ENCODE results near the gene MLH3. TPM values are rescaled to one million over a fixed set of nuclear protein-coding genes. Genes with fewer than 3 reads are reported as not detected.

The MLH3 gene
- total and polyA plus RNA-seq, 10 of the 15 experiments (the other 5 are each of a cell fraction or from before 2014, with no cell fraction given), result 12.6 to 31.2 (median 19.6) TPM

DNA sequence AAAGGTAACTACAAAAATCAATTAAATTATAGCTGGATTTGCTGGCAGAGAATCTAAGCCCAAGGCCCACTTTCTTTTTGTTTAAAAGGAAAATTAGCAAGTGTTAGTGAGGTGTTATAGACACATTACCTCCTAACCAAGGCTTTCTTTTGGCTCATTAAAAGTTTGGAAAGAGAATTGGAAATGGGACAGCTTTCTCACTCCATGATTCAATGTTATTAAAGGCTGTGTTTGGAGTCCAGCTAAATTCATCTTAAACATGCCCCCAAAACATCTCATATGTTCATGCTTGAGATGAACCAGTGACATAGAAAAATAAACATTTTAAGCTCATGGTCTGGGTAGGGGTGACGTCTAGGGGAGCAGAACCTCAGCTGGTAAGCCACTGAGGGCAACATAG, 82.5 kb downstream of the MLH3 start:
- Histone ChIP-seq H4K20me1 (ENCODE audit: control insufficient read depth, insufficient read depth) (no peaks in the 10 kb centered on the region), H3K9ac (ENCODE audit: control insufficient read depth, insufficient read depth, low read length) (no peak overlapping the region), H3K79me2 (ENCODE audit: control insufficient read depth, insufficient read depth, low read length) (no peaks in the 10 kb centered on the region), H2AFZ (ENCODE audit: control insufficient read depth, low read depth, low read length) (no peak overlapping the region), H3K4me2 (ENCODE audit: control insufficient read depth, insufficient read depth) (no peak overlapping the region), H3K4me1 (ENCODE audit: control insufficient read depth, insufficient read depth, low read length) (no peaks in the 10 kb centered on the region), H3K9me3 (replicated peaks; ENCODE audit: control insufficient read depth, insufficient read depth, low read length) (no peaks in the 10 kb centered on the region), H3K27me3 (replicated peaks in 1 of 2; ENCODE audit: control insufficient read depth in 2 of 2, insufficient read depth in 2 of 2, low read length in 1 of 2) (no peaks in the 10 kb centered on the region), H3K36me3 (ENCODE audit: control insufficient read depth in 2 of 2, insufficient read depth in 2 of 2, low read length in 1 of 2) (no peaks in the 10 kb centered on the region), H3K4me3 (no peak overlapping the region), H3K27ac (ENCODE audit: control insufficient read depth, insufficient read depth) (no peak overlapping the region)
- ChIA-PET POLR2A (interaction anchor here (0.7 kb wide), 1 partner anchor 11 kb away, joined by 3 read pairs; no protein-coding TSS in a partner anchor), SMC1A (ENCODE audit: uncharacterized antibody, unreplicated experiment) (interaction anchor here (0.8 to 1.9 kb wide), 2 partner anchors 12 to 20 kb away, joined by 3 to 4 read pairs; no protein-coding TSS in a partner anchor), CTCF (interaction anchor here (0.7 to 1.3 kb wide), 6 partner anchors 11 to 460 kb away, joined by 3 to 7 read pairs (median 3); no protein-coding TSS in a partner anchor), RAD21 (ENCODE audit: unreplicated experiment) (no interaction called here)
- FAIRE-seq (no peak), ATAC-seq (no peak), DNase-seq (ENCODE audit: low read depth, low spot score) (no peak)
- 0% methylated on average over 1 of the region's 1 CpG for WGBS (ENCODE audit: insufficient coverage, insufficient replicate concordance, low lambda C conversion rate, missing lambda C conversion rate)
- in situ Hi-C loops (cut with MboI), result no loop called here
- BruUV-seq (replicated peaks), result no TSS peak
- intact Hi-C loops (cut with micrococcal nuclease; ENCODE audit: unreplicated experiment), result no loop called here
- TF ChIP-seq TCF12 (IDR thresholded peaks at IDR 0.05; ENCODE audit: low read depth, low read length) (no peak), MEF2A (IDR thresholded peaks at IDR 0.05; ENCODE audit: insufficient read depth, low read depth, low read length) (no peak), MTA3 (IDR thresholded peaks at IDR 0.05; ENCODE audit: borderline replicate concordance, low read length) (no peak), CHD2 (IDR thresholded peaks at IDR 0.05; ENCODE audit: borderline replicate concordance, low read depth, low read length) (no peak), SMARCA5 (IDR thresholded peaks at IDR 0.05) (no peak), ZZZ3 (IDR thresholded peaks at IDR 0.05; ENCODE audit: control insufficient read depth, insufficient read length, low read depth) (no peak), TCF7 (IDR thresholded peaks at IDR 0.05; ENCODE audit: borderline replicate concordance) (no peak), STAT1 (conservative IDR thresholded peaks at IDR 0.05) (no peak), NR2C1 (IDR thresholded peaks at IDR 0.05) (no peak), MXI1 (IDR thresholded peaks at IDR 0.05; ENCODE audit: low read depth, low read length) (no peak), IRF5 (IDR thresholded peaks at IDR 0.05; ENCODE audit: borderline replicate concordance) (no peak), KDM1A (IDR thresholded peaks at IDR 0.05; ENCODE audit: borderline replicate concordance) (no peak), MAX (IDR thresholded peaks at IDR 0.05; ENCODE audit: low read depth, low read length) (no peak)
- TF ChIP-seq, protein P1, sequence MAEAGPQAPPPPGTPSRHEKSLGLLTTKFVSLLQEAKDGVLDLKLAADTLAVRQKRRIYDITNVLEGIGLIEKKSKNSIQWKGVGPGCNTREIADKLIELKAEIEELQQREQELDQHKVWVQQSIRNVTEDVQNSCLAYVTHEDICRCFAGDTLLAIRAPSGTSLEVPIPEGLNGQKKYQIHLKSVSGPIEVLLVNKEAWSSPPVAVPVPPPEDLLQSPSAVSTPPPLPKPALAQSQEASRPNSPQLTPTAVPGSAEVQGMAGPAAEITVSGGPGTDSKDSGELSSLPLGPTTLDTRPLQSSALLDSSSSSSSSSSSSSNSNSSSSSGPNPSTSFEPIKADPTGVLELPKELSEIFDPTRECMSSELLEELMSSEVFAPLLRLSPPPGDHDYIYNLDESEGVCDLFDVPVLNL (IDR thresholded peaks at IDR 0.05; ENCODE audit: low read depth, low read length), result no peak
- TF ChIP-seq, protein P2, sequence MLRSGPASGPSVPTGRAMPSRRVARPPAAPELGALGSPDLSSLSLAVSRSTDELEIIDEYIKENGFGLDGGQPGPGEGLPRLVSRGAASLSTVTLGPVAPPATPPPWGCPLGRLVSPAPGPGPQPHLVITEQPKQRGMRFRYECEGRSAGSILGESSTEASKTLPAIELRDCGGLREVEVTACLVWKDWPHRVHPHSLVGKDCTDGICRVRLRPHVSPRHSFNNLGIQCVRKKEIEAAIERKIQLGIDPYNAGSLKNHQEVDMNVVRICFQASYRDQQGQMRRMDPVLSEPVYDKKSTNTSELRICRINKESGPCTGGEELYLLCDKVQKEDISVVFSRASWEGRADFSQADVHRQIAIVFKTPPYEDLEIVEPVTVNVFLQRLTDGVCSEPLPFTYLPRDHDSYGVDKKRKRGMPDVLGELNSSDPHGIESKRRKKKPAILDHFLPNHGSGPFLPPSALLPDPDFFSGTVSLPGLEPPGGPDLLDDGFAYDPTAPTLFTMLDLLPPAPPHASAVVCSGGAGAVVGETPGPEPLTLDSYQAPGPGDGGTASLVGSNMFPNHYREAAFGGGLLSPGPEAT (IDR thresholded peaks at IDR 0.05; ENCODE audit: low read depth), result no peak
- TF ChIP-seq, protein P3, sequence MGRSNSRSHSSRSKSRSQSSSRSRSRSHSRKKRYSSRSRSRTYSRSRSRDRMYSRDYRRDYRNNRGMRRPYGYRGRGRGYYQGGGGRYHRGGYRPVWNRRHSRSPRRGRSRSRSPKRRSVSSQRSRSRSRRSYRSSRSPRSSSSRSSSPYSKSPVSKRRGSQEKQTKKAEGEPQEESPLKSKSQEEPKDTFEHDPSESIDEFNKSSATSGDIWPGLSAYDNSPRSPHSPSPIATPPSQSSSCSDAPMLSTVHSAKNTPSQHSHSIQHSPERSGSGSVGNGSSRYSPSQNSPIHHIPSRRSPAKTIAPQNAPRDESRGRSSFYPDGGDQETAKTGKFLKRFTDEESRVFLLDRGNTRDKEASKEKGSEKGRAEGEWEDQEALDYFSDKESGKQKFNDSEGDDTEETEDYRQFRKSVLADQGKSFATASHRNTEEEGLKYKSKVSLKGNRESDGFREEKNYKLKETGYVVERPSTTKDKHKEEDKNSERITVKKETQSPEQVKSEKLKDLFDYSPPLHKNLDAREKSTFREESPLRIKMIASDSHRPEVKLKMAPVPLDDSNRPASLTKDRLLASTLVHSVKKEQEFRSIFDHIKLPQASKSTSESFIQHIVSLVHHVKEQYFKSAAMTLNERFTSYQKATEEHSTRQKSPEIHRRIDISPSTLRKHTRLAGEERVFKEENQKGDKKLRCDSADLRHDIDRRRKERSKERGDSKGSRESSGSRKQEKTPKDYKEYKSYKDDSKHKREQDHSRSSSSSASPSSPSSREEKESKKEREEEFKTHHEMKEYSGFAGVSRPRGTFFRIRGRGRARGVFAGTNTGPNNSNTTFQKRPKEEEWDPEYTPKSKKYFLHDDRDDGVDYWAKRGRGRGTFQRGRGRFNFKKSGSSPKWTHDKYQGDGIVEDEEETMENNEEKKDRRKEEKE (IDR thresholded peaks at IDR 0.05), result no peak
